ENCODE results near the gene MYL6B. TPM values are rescaled to one million over a fixed set of nuclear protein-coding genes. Genes with fewer than 3 reads are reported as not detected.

The MYL6B gene
- total RNA-seq, 4 donors from 2014 or later: 43.5 to 80.4 (median 59.1) TPM

- 83 to 89% methylated on average over 2 of the region's 2 CpGs for WGBS, 2 donors
- peaks cover 5 to 40% (median 25%) of the 10 kb centered on the region in 4 donors for H3K4me1 ChIP-seq
- TF ChIP-seq POLR2A (IDR thresholded peaks at IDR 0.05) (no peak), EP300 (IDR thresholded peaks at IDR 0.05) (no peak), CTCF (IDR thresholded peaks at IDR 0.05) (no peak)
- H3K4me3 ChIP-seq: no peak overlapping the region
- H3K9me3 ChIP-seq: no peaks in the 10 kb centered on the region
- H3K27ac ChIP-seq: no peak overlapping the region
- H3K27me3 ChIP-seq: no peaks in the 10 kb centered on the region
- H3K36me3 ChIP-seq: peaks cover 0 to 40% (median 5%) of the 10 kb centered on the region in 3 donors
- DNase-seq (ENCODE audit: low spot score in 2 of 2): no peak
Measured at GRCh38 chr12:56122637-56123036, 29.8 kb upstream of the MYL6B start.

- TF ChIP-seq CTCF (IDR thresholded peaks at IDR 0.05): no peak
- no peak for TF ChIP-seq EP300 (IDR thresholded peaks at IDR 0.05)
- no peak for TF ChIP-seq POLR2A (IDR thresholded peaks at IDR 0.05)
- Histone ChIP-seq H3K4me3 (no peak overlapping the region), H3K9me3 (no peaks in the 10 kb centered on the region), H3K36me3 (peaks cover 0 to 40% (median 5%) of the 10 kb centered on the region in 3 donors), H3K27ac (no peak overlapping the region), H3K4me1 (peaks cover 5 to 32% (median 21%) of the 10 kb centered on the region in 4 donors), H3K27me3 (no peaks in the 10 kb centered on the region)
- no peak for DNase-seq (ENCODE audit: low spot score in 2 of 2)
- WGBS, 2 donors: 84 to 90% methylated on average over 4 of the region's 4 CpGs
Measured at GRCh38 chr12:56124133-56124532, 28.3 kb upstream of the MYL6B start.

- DNase-seq (ENCODE audit: low spot score in 2 of 2): no peak
- Histone ChIP-seq H3K27me3 (no peaks in the 10 kb centered on the region), H3K4me1 (peaks cover 5 to 32% (median 24%) of the 10 kb centered on the region in 4 donors), H3K36me3 (peaks cover 6 to 37% (median 16%) of the 10 kb centered on the region in 3 donors), H3K27ac (peak overlapping the region; percentile 75 to 93 (median 87)), H3K4me3 (peak overlapping the region in 1 of 4 donors; percentile 84), H3K9me3 (no peaks in the 10 kb centered on the region)
- TF ChIP-seq CTCF (IDR thresholded peaks at IDR 0.05): no peak
- no peak for TF ChIP-seq POLR2A (IDR thresholded peaks at IDR 0.05)
- no peak for TF ChIP-seq EP300 (IDR thresholded peaks at IDR 0.05)
- 59 to 60% methylated on average over 3 of the region's 3 CpGs for WGBS, 2 donors
Measured at GRCh38 chr12:56126732-56127239, 25.6 kb upstream of the MYL6B start.

- H3K27me3 ChIP-seq: no peaks in the 10 kb centered on the region
- TF ChIP-seq CTCF (IDR thresholded peaks at IDR 0.05) (no peak), EP300 (IDR thresholded peaks at IDR 0.05) (no peak), POLR2A (IDR thresholded peaks at IDR 0.05) (no peak)
- peak overlapping the region; percentile 75 to 93 (median 87) for H3K27ac ChIP-seq
- no peak for DNase-seq (ENCODE audit: low spot score in 2 of 2)
- peaks cover 6 to 37% (median 18%) of the 10 kb centered on the region in 3 donors for H3K36me3 ChIP-seq
- 0 to 1% methylated on average over 8 of the region's 8 CpGs for WGBS, 2 donors
- H3K9me3 ChIP-seq: no peaks in the 10 kb centered on the region
- peaks cover 5 to 32% (median 24%) of the 10 kb centered on the region in 4 donors for H3K4me1 ChIP-seq
- peak overlapping the region; percentile 31 to 84 (median 56) for H3K4me3 ChIP-seq
Measured at GRCh38 chr12:56127485-56127887, 24.9 kb upstream of the MYL6B start.

- DNase-seq (ENCODE audit: low spot score in 2 of 2): peak; percentile 98 to 99
- Histone ChIP-seq H3K4me3 (peak within 1 kb of the TSS; percentile 56 to 87 (median 76)), H3K9me3 (no peaks in the 10 kb centered on the region), H3K27me3 (no peaks in the 10 kb centered on the region), H3K27ac (peak within 1 kb of the TSS; percentile 86 to 93 (median 92)), H3K4me1 (peaks cover 5 to 32% (median 24%) of the 10 kb centered on the region in 4 donors), H3K36me3 (peaks cover 6 to 38% (median 24%) of the 10 kb centered on the region in 3 donors)
- TF ChIP-seq EP300 (IDR thresholded peaks at IDR 0.05): peak; percentile 64 to 98
- TF ChIP-seq POLR2A (IDR thresholded peaks at IDR 0.05): peak; percentile 92 to 98
- peak in 1 of 5 experiments; percentile 37 for TF ChIP-seq CTCF (IDR thresholded peaks at IDR 0.05)
- 0 to 2% methylated on average over 16 to 26 of the region's 49 CpGs for WGBS, 2 donors
Measured at GRCh38 chr12:56127888-56128669, 24.3 kb upstream of the MYL6B start, which contains the start of gene ESYT1. Gene ESYT1 (plus strand): TSS chr12:56128267. CDS start chr12:56128320, 53 bp downstream.

Measured in tibial nerve (tissue), 4 donors.